GM06990 (cell line): ENCODE data around the gene CDK2AP2.

ENCODE experiments used
- DNase-seq: peaks from one replicate; pipeline ENCODE4 v3.0.0-alpha.2; 2011; ENCODE audit not compliant: insufficient read length; ENCODE audit errors: extremely low read depth
- H3K27me3 ChIP-seq: replicated peaks from 2 replicates; pipeline ENCODE4 v1.6.0; 2011; ENCODE audit warnings: low read length; ENCODE audit not compliant: control insufficient read depth, insufficient read depth
- H3K36me3 ChIP-seq: 2 replicates; pipeline ENCODE4 v1.5.1; 2011; ENCODE audit warnings: low read length; ENCODE audit not compliant: control insufficient read depth, insufficient read depth
- H3K4me3 ChIP-seq: replicated peaks from 2 replicates; pipeline ENCODE4 v1.5.1; 2011; ENCODE audit warnings: low read depth, mild to moderate bottlenecking, control low read depth, low read length
- CTCF ChIP-seq: IDR thresholded peaks from 2 replicates; pipeline ENCODE4 v1.5.1; 2011; ENCODE audit warnings: low read length, control low read depth, mild to moderate bottlenecking, inconsistent platforms; ENCODE audit not compliant: insufficient read depth, poor library complexity, severe bottlenecking

The CDK2AP2 gene

GRCh38 chr11:67539550-67539949 lies 31.6 kb upstream of the CDK2AP2 start:
- no peak overlapping the region for H3K4me3 ChIP-seq
- no peaks in the 10 kb centered on the region for H3K27me3 ChIP-seq
- H3K36me3 ChIP-seq, result no peaks in the 10 kb centered on the region
- DNase-seq, result no peak
- TF ChIP-seq CTCF, result no peak

- Histone ChIP-seq H3K4me3 (no peak overlapping the region), H3K36me3 (no peaks in the 10 kb centered on the region), H3K27me3 (no peaks in the 10 kb centered on the region)
- DNase-seq, result no peak
- TF ChIP-seq CTCF, result no peak
Observed at GRCh38 chr11:67538823-67539505, 31.0 kb upstream of the CDK2AP2 start.

- DNase-seq, result no peak
- H3K27me3 ChIP-seq, result no peaks in the 10 kb centered on the region
- TF ChIP-seq CTCF, result no peak
- H3K4me3 ChIP-seq, result no peak overlapping the region
- no peaks in the 10 kb centered on the region for H3K36me3 ChIP-seq
Observed at GRCh38 chr11:67538306-67538705, 30.3 kb upstream of the CDK2AP2 start.

GRCh38 chr11:67535561-67535960 lies 27.6 kb upstream of the CDK2AP2 start:
- DNase-seq, result no peak
- H3K4me3 ChIP-seq, result no peak overlapping the region
- H3K36me3 ChIP-seq, result no peaks in the 10 kb centered on the region
- no peak for TF ChIP-seq CTCF
- H3K27me3 ChIP-seq, result no peaks in the 10 kb centered on the region

- no peak overlapping the region for H3K4me3 ChIP-seq
- H3K27me3 ChIP-seq, result no peaks in the 10 kb centered on the region; the same call in 1 of the 2 replicates
- no peak for DNase-seq
- no peaks in the 10 kb centered on the region for H3K36me3 ChIP-seq
- TF ChIP-seq CTCF, result no peak
Observed at GRCh38 chr11:67534070-67534679, 26.2 kb upstream of the CDK2AP2 start.
